Measurements from ENCODE around the gene CDH15.

CDH15 gene

GRCh38 chr16:89140981-89141883, 30.3 kb upstream of the CDH15 start:
- no peak for DNase-seq

- no peak for DNase-seq
Observed at GRCh38 chr16:89141884-89142267, 29.7 kb upstream of the CDH15 start.

GRCh38 chr16:89142474-89143195, 28.9 kb upstream of the CDH15 start:
- DNase-seq = no peak

- no peak for DNase-seq
Observed at GRCh38 chr16:89143201-89143741, 28.3 kb upstream of the CDH15 start.

GRCh38 chr16:89143911-89144675, 27.5 kb upstream of the CDH15 start:
- DNase-seq = no peak

- no peak for DNase-seq
Observed at GRCh38 chr16:89144681-89145080, 26.9 kb upstream of the CDH15 start.

- DNase-seq = no peak
Observed at GRCh38 chr16:89145406-89146161, 26.0 kb upstream of the CDH15 start.

GRCh38 chr16:89146211-89147005, 25.1 kb upstream of the CDH15 start:
- DNase-seq = no peak

- no peak for DNase-seq
Observed at GRCh38 chr16:89147085-89147817, 24.3 kb upstream of the CDH15 start.

- no peak for DNase-seq
Observed at GRCh38 chr16:89149386-89149785, 22.2 kb upstream of the CDH15 start.

- DNase-seq = no peak
Observed at GRCh38 chr16:89150090-89150835, 21.3 kb upstream of the CDH15 start.

- no peak for DNase-seq
Observed at GRCh38 chr16:89150981-89151380, 20.6 kb upstream of the CDH15 start.

GRCh38 chr16:89152831-89153700, 18.5 kb upstream of the CDH15 start:
- DNase-seq = no peak

GRCh38 chr16:89153848-89154271, 17.7 kb upstream of the CDH15 start:
- no peak for DNase-seq

- DNase-seq = no peak
Observed at GRCh38 chr16:89154390-89155183, 17.0 kb upstream of the CDH15 start.

GRCh38 chr16:89155184-89155679, 16.3 kb upstream of the CDH15 start:
- DNase-seq = no peak

- DNase-seq = no peak
Observed at GRCh38 chr16:89155851-89156739, 15.5 kb upstream of the CDH15 start.
